Placental pericyte (primary cell): ENCODE measurements around the gene TRAF5. TPM values are rescaled to one million over a fixed set of nuclear protein-coding genes. Genes with fewer than 3 reads are reported as not detected.

Experiments used
- total RNA-seq: library from RNA; depleted of rRNA; stranded (reverse); fragments of >200 nt; gene quantifications from 2 replicates; pipeline ENCODE4 v1.2.3, GENCODE V29; 2012

Gene TRAF5, protein sequence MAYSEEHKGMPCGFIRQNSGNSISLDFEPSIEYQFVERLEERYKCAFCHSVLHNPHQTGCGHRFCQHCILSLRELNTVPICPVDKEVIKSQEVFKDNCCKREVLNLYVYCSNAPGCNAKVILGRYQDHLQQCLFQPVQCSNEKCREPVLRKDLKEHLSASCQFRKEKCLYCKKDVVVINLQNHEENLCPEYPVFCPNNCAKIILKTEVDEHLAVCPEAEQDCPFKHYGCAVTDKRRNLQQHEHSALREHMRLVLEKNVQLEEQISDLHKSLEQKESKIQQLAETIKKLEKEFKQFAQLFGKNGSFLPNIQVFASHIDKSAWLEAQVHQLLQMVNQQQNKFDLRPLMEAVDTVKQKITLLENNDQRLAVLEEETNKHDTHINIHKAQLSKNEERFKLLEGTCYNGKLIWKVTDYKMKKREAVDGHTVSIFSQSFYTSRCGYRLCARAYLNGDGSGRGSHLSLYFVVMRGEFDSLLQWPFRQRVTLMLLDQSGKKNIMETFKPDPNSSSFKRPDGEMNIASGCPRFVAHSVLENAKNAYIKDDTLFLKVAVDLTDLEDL
- total RNA-seq: 9.0 and 13.3 TPM in 2 replicates

DNA sequence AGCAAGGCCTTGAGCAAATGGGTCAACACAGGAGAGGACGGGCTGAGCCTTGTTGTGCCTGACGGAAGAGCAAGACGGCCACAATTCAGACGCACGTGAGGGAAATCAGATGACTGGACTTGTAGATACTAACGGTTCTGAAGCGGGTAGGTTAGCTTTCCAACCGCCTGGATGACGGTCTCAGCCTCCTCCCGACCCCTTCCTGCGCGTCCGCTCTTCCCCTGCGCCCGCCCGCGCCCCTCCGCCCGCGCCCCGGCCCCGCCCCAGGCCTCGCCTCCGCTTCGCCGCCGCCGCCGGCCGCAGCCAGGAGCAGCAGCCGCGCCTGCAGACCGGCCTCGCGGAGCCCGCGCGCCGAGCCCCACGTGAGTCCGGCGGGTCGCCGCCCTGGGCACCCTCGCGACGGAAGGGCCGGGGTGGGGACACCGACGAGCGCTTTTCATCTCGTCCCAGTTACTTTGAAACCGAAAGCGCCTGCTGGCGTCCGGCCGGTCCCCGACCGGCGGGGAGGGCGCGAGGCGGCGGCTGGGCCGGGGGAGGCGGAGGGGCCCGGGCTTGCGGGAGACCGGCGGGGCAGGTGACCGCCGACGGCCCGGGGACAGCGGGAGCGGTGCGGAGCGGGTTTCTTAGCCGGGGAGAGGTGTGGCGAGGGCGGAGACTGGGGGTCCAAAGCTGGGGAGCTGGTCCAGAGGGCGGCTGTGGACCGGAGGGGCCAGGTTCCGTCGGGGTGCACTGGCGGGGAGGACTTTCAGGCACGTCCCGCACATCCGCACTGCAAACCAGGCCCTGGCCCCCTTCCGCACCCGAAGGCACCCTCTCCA is at the start of gene TRAF5:
Gene TRAF5, plus strand, starts transcription at position 306 of the 818 bp plus-strand sequence. CDS start 26,407 bp downstream, outside the sequence.

Other genes with a start within 250 kb of the TRAF5 start
- gene KCNH1, start 192.7 kb upstream of the TRAF5 start, total RNA-seq: 1.1 and 4.2 TPM in 2 replicates
- 21.4 and 23.5 TPM in 2 replicates for gene RCOR3, start 67.5 kb upstream of the TRAF5 start, total RNA-seq
- not detected in 2 replicates for gene RD3, start 165.3 kb downstream of the TRAF5 start, total RNA-seq